HepG2 (cell line): ENCODE results near the gene VEGFB. TPM values are rescaled to one million over a fixed set of nuclear protein-coding genes. Genes with fewer than 3 reads are reported as not detected.
A peak's percentile ranks its signal among the peaks of the same experiment; 100 is the strongest.

Experiments
- BRF2 ChIP-seq: sonication (generic); formaldehyde crosslinking; IDR thresholded peaks from 2 replicates; pipeline ENCODE4 v1.8.1; 2022; ENCODE audit warnings: mild to moderate bottlenecking, missing genetic modification reagents
- CHCHD3 ChIP-seq: sonication (generic); formaldehyde crosslinking; IDR thresholded peaks from 2 replicates; pipeline ENCODE4 v1.8.0; 2022; ENCODE audit warnings: mild to moderate bottlenecking, missing genetic modification reagents, moderate library complexity
- EHMT2 ChIP-seq: fragments of 200-600 bp; sonication (generic); IDR thresholded peaks from 2 replicates; pipeline ENCODE4 v1.7.0; 2017; ENCODE audit warnings: antibody characterized with exemption, low read depth, low read length, borderline replicate concordance
- HNRNPL ChIP-seq: fragments of 200-400 bp; formaldehyde crosslinking; IDR thresholded peaks from 2 replicates; pipeline ENCODE4 v1.6.1; 2017; ENCODE audit warnings: mild to moderate bottlenecking, low read depth, low read length
- ISL2 ChIP-seq: sonication (generic); formaldehyde crosslinking; IDR thresholded peaks from 2 replicates; pipeline ENCODE4 v1.5.0; 2020; ENCODE audit warnings: missing genetic modification reagents
- MAFG ChIP-seq: sonication (generic); formaldehyde crosslinking; IDR thresholded peaks from 2 replicates; pipeline ENCODE4 v1.5.1; 2020; ENCODE audit warnings: mild to moderate bottlenecking, missing genetic modification reagents
- MED8 ChIP-seq: sonication (generic); formaldehyde crosslinking; IDR thresholded peaks from 2 replicates; pipeline ENCODE4 v1.8.1; 2023; ENCODE audit warnings: mild to moderate bottlenecking, missing genetic modification reagents; ENCODE audit not compliant: insufficient replicate concordance
- MEIS1 ChIP-seq: sonication (generic); formaldehyde crosslinking; IDR thresholded peaks from 2 replicates; pipeline ENCODE4 v1.9.0; 2021; ENCODE audit warnings: mild to moderate bottlenecking, missing genetic modification reagents, moderate library complexity, borderline replicate concordance
- RAD51 ChIP-seq: fragments of 450-650 bp; IDR thresholded peaks from 2 replicates; pipeline ENCODE4 v1.6.1; 2016; ENCODE audit warnings: borderline replicate concordance
- RARG ChIP-seq: sonication (generic); formaldehyde crosslinking; IDR thresholded peaks from 2 replicates; pipeline ENCODE4 v1.4.0; 2020; ENCODE audit warnings: low read depth, mild to moderate bottlenecking, missing genetic modification reagents
- REL ChIP-seq: sonication (generic); formaldehyde crosslinking; conservative IDR thresholded peaks from 2 replicates; pipeline ENCODE4 v1.8.0; 2022; ENCODE audit warnings: mild to moderate bottlenecking, missing genetic modification reagents, moderate library complexity
- SNRNP70 ChIP-seq: fragments of 200-400 bp; formaldehyde crosslinking; IDR thresholded peaks from 2 replicates; pipeline ENCODE4 v1.6.1; 2017; ENCODE audit warnings: mild to moderate bottlenecking, low read depth, low read length, moderate library complexity
- TBL1XR1 ChIP-seq: fragments of 150-350 bp; IDR thresholded peaks from 2 replicates; pipeline ENCODE4 v1.6.1; 2014; ENCODE audit warnings: borderline replicate concordance, low read length; ENCODE audit not compliant: partially characterized antibody
- ZNF205 ChIP-seq: IDR thresholded peaks from 2 replicates; pipeline ENCODE4 v1.6.1; 2018; ENCODE audit warnings: missing biosample characterization, missing genetic modification reagents
- ZNF446 ChIP-seq: sonication (generic); formaldehyde crosslinking; IDR thresholded peaks from 2 replicates; pipeline ENCODE4 v1.5.0; 2020; ENCODE audit warnings: mild to moderate bottlenecking, missing genetic modification reagents
- ZNF484 ChIP-seq: sonication (generic); formaldehyde crosslinking; IDR thresholded peaks from 2 replicates; pipeline ENCODE4 v1.5.1; 2020; ENCODE audit warnings: mild to moderate bottlenecking, low read depth, missing genetic modification reagents, borderline replicate concordance
- ZNF567 ChIP-seq: sonication (generic); formaldehyde crosslinking; IDR thresholded peaks from 2 replicates; pipeline ENCODE4 v1.8.1; 2023; ENCODE audit warnings: mild to moderate bottlenecking, missing genetic modification reagents, borderline replicate concordance
- ZNF572 ChIP-seq: sonication (generic); formaldehyde crosslinking; IDR thresholded peaks from 2 replicates; pipeline ENCODE4 v1.5.1; 2020; ENCODE audit warnings: mild to moderate bottlenecking, missing genetic modification reagents
- ZSCAN9 ChIP-seq: IDR thresholded peaks from 2 replicates; pipeline ENCODE4 v1.6.1; 2016; ENCODE audit warnings: borderline replicate concordance
- polyA plus RNA-seq, 8 experiments: library from polyadenylated mRNA; depleted of rRNA in 3 of 8; stranded (reverse) in 7 of 8; unstranded in 1 of 8; fragments of >200 nt; fragmentation: Illumina TruSeq in 4 of 8; extraction: Trizol in 4 of 8; gene quantifications; 2 replicates each; pipeline versions ENCODE4 v1.2.1 to v1.2.3, GENCODE V29; 2011 to 2016; ENCODE audit warnings: low read depth in 4 of 8, missing spikeins in 1 of 8, mixed read lengths in 1 of 8; ENCODE audit not compliant: insufficient read depth in 1 of 8
- total RNA-seq, 5 experiments: library from RNA; depleted of rRNA; stranded (reverse); fragments of >200 nt; fragmentation: Illumina TruSeq; extraction: Trizol; gene quantifications; 2 replicates each; pipeline ENCODE4 v1.2.3, GENCODE V29; 2016; ENCODE audit warnings: low read depth in 1 of 5
- TF ChIP-seq, protein P1 (sequence below): sonication (generic); formaldehyde crosslinking; IDR thresholded peaks from 2 replicates; pipeline ENCODE4 v1.5.0; 2020; ENCODE audit warnings: missing genetic modification reagents
- TF ChIP-seq, protein P2 (sequence below): sonication (generic); formaldehyde crosslinking; IDR thresholded peaks from 2 replicates; pipeline ENCODE4 v1.4.0; 2020; ENCODE audit warnings: missing genetic modification reagents
- TF ChIP-seq, protein P3 (sequence below): sonication (generic); formaldehyde crosslinking; IDR thresholded peaks from 2 replicates; pipeline ENCODE4 v1.5.0; 2020; ENCODE audit warnings: mild to moderate bottlenecking, missing genetic modification reagents

The VEGFB gene
- total and polyA plus RNA-seq, 2 of the 13 experiments (the other 11 are each of a cell fraction or from before 2014, with no cell fraction given) = 9.0 to 11.3 TPM

- TF ChIP-seq, protein P1, sequence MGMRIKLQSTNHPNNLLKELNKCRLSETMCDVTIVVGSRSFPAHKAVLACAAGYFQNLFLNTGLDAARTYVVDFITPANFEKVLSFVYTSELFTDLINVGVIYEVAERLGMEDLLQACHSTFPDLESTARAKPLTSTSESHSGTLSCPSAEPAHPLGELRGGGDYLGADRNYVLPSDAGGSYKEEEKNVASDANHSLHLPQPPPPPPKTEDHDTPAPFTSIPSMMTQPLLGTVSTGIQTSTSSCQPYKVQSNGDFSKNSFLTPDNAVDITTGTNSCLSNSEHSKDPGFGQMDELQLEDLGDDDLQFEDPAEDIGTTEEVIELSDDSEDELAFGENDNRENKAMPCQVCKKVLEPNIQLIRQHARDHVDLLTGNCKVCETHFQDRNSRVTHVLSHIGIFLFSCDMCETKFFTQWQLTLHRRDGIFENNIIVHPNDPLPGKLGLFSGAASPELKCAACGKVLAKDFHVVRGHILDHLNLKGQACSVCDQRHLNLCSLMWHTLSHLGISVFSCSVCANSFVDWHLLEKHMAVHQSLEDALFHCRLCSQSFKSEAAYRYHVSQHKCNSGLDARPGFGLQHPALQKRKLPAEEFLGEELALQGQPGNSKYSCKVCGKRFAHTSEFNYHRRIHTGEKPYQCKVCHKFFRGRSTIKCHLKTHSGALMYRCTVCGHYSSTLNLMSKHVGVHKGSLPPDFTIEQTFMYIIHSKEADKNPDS = no peak
- TF ChIP-seq, protein P2, sequence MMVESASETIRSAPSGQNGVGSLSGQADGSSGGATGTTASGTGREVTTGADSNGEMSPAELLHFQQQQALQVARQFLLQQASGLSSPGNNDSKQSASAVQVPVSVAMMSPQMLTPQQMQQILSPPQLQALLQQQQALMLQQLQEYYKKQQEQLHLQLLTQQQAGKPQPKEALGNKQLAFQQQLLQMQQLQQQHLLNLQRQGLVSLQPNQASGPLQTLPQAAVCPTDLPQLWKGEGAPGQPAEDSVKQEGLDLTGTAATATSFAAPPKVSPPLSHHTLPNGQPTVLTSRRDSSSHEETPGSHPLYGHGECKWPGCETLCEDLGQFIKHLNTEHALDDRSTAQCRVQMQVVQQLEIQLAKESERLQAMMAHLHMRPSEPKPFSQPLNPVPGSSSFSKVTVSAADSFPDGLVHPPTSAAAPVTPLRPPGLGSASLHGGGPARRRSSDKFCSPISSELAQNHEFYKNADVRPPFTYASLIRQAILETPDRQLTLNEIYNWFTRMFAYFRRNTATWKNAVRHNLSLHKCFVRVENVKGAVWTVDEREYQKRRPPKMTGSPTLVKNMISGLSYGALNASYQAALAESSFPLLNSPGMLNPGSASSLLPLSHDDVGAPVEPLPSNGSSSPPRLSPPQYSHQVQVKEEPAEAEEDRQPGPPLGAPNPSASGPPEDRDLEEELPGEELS (CRISPR knock-in tag) = no peak
- 0 out of 2 replicates have a peak, but pooled peaks have one; percentile 68 for TF ChIP-seq ZSCAN9 (CRISPR knock-in tag)
- TF ChIP-seq ZNF567 (CRISPR knock-in tag) = no peak
- no peak for TF ChIP-seq HNRNPL
- TF ChIP-seq MEIS1 (CRISPR knock-in tag) = no peak; the same call in 1 of the 2 replicates
- TF ChIP-seq BRF2 (CRISPR knock-in tag) = no peak
- TF ChIP-seq ZNF484 = no peak
- peak; percentile 45 for TF ChIP-seq ISL2 (CRISPR knock-in tag)
- no peak for TF ChIP-seq ZNF572
- no peak for TF ChIP-seq EHMT2
- no peak for TF ChIP-seq ZNF446
- no peak for TF ChIP-seq MAFG (CRISPR knock-in tag)
- TF ChIP-seq REL = no peak
- TF ChIP-seq SNRNP70 = no peak
- TF ChIP-seq MED8 = no peak
- no peak for TF ChIP-seq TBL1XR1
- TF ChIP-seq, protein P3, sequence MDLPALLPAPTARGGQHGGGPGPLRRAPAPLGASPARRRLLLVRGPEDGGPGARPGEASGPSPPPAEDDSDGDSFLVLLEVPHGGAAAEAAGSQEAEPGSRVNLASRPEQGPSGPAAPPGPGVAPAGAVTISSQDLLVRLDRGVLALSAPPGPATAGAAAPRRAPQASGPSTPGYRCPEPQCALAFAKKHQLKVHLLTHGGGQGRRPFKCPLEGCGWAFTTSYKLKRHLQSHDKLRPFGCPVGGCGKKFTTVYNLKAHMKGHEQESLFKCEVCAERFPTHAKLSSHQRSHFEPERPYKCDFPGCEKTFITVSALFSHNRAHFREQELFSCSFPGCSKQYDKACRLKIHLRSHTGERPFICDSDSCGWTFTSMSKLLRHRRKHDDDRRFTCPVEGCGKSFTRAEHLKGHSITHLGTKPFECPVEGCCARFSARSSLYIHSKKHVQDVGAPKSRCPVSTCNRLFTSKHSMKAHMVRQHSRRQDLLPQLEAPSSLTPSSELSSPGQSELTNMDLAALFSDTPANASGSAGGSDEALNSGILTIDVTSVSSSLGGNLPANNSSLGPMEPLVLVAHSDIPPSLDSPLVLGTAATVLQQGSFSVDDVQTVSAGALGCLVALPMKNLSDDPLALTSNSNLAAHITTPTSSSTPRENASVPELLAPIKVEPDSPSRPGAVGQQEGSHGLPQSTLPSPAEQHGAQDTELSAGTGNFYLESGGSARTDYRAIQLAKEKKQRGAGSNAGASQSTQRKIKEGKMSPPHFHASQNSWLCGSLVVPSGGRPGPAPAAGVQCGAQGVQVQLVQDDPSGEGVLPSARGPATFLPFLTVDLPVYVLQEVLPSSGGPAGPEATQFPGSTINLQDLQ = no peak
- no peak for TF ChIP-seq RARG
- TF ChIP-seq ZNF205 (CRISPR knock-in tag) = peak; percentile 79
- no peak for TF ChIP-seq CHCHD3
- no peak for TF ChIP-seq RAD51
These were observed 48.5 kb upstream of the VEGFB start, which contains the start of gene STIP1 (continued) for GRCh38 chr11:64185693-64186491.
